Endothelial cell of umbilical vein (primary cell): Measurements from ENCODE around the gene CERS6. TPM values are rescaled to one million over a fixed set of nuclear protein-coding genes. Genes with fewer than 3 reads are reported as not detected.

ENCODE experiments used
- BruUV-seq: library from RNA; stranded (reverse); fragments of 400-500 nt; replicated peaks from 2 replicates; lab custom pipeline; 2021; lab: Mats Ljungman, UMichigan
- CTCF ChIA-PET: fragments of 300-600, 350-600 bp; sonication (Branson Sonifier 250); formaldehyde crosslinking; loops from one replicate; lab custom pipeline; 2021; ENCODE audit warnings: antibody characterized with exemption, inconsistent platforms; lab: Charles Lee
- POLR2A ChIA-PET: fragments of 300-600, 350-600 bp; sonication (Branson Sonifier 250); formaldehyde crosslinking; loops from one replicate; lab custom pipeline; 2021; ENCODE audit warnings: antibody characterized with exemption, inconsistent platforms; lab: Charles Lee
- DNase-seq: peaks from one replicate; pipeline ENCODE4 v3.0.0-alpha.2; 2011; ENCODE audit warnings: low read depth, low spot score
- FAIRE-seq: peaks from 2 replicates; lab custom pipeline; 2011; peaks lifted over from hg19 to GRCh38; lab: Jason Lieb, UNC
- H2AFZ ChIP-seq: 2 replicates; pipeline ENCODE4 v1.6.0; 2012; ENCODE audit warnings: low read depth, low read length, control low read depth, inconsistent platforms
- H3K27ac ChIP-seq: 2 replicates; pipeline ENCODE4 v1.5.1; 2011; ENCODE audit warnings: low read depth, mild to moderate bottlenecking, control low read depth, low read length, moderate library complexity; ENCODE audit not compliant: insufficient read depth
- H3K27me3 ChIP-seq, 2 experiments: 2 replicates each; pipeline versions ENCODE4 v1.6.0 to v1.6.1; 2011; ENCODE audit warnings: low read length in 2 of 2, mixed read lengths in 1 of 2; ENCODE audit not compliant: control insufficient read depth in 2 of 2, insufficient read depth in 2 of 2
- H3K36me3 ChIP-seq, 2 experiments: 2 replicates in 1 of 2; 3 replicates in 1 of 2; pipeline ENCODE4 v1.5.1; 2011; ENCODE audit warnings: low read length in 2 of 2, mild to moderate bottlenecking in 1 of 2, moderate library complexity in 1 of 2; ENCODE audit not compliant: control insufficient read depth in 2 of 2, insufficient read depth in 2 of 2; ENCODE audit errors: extremely low read depth in 1 of 2
- H3K4me1 ChIP-seq: 3 replicates; pipeline ENCODE4 v1.5.1; 2011; ENCODE audit warnings: mild to moderate bottlenecking, low read length; ENCODE audit not compliant: control insufficient read depth, insufficient read depth; ENCODE audit errors: extremely low read depth
- H3K4me2 ChIP-seq: 2 replicates; pipeline ENCODE4 v1.6.1; 2011; ENCODE audit warnings: low read length, control low read depth, mixed read lengths; ENCODE audit not compliant: insufficient read depth
- H3K4me3 ChIP-seq, 3 experiments: fragments of 200-600 bp in 1 of 3; sonication (generic), shearing (Covaris generic) in 1 of 3; replicated peaks in 1 of 3; 2 replicates each; pipeline ENCODE4 v1.5.1; 2011 to 2016; ENCODE audit warnings: control low read depth in 3 of 3, low read length in 3 of 3, mild to moderate bottlenecking in 2 of 3, inconsistent platforms in 1 of 3, low read depth in 1 of 3, moderate library complexity in 1 of 3; ENCODE audit not compliant: insufficient read depth in 1 of 3
- H3K79me2 ChIP-seq: 2 replicates; pipeline ENCODE4 v1.6.0; 2012; ENCODE audit warnings: low read length, inconsistent platforms; ENCODE audit not compliant: control insufficient read depth, insufficient read depth
- H3K9ac ChIP-seq: replicated peaks from 2 replicates; pipeline ENCODE3; 2011; ENCODE audit warnings: low read length, control low read depth; ENCODE audit not compliant: insufficient read depth; ENCODE audit errors: extremely low read depth
- H3K9me1 ChIP-seq: replicated peaks from 3 replicates; pipeline ENCODE4 v1.6.0; 2011; ENCODE audit warnings: mild to moderate bottlenecking, low read length; ENCODE audit not compliant: control insufficient read depth, insufficient read depth; ENCODE audit errors: extremely low read depth
- H3K9me3 ChIP-seq: replicated peaks from 2 replicates; pipeline ENCODE4 v1.5.1; 2012; ENCODE audit warnings: low read length, inconsistent platforms; ENCODE audit not compliant: control insufficient read depth, insufficient read depth
- H4K20me1 ChIP-seq: replicated peaks from 2 replicates; pipeline ENCODE3; 2011; ENCODE audit warnings: mild to moderate bottlenecking, low read length; ENCODE audit not compliant: control insufficient read depth, insufficient read depth; ENCODE audit errors: extremely low read depth
- EZH2 ChIP-seq: IDR thresholded peaks from 2 replicates; pipeline ENCODE4 v1.6.1; 2012; ENCODE audit warnings: borderline replicate concordance, low read depth, mild to moderate bottlenecking, moderate library complexity, low read length, inconsistent platforms; ENCODE audit not compliant: severe bottlenecking
- FOS ChIP-seq: IDR thresholded peaks from 2 replicates; pipeline ENCODE4 v1.6.1; 2011; ENCODE audit warnings: mild to moderate bottlenecking, low read length, moderate library complexity, borderline replicate concordance; ENCODE audit not compliant: insufficient read depth
- GATA2 ChIP-seq: IDR thresholded peaks from 2 replicates; pipeline ENCODE4 v1.7.0; 2011; ENCODE audit warnings: low read depth, mild to moderate bottlenecking, moderate library complexity, mixed read lengths, low read length; ENCODE audit not compliant: insufficient read length, insufficient read depth
- JUN ChIP-seq: IDR thresholded peaks from 2 replicates; pipeline ENCODE4 v1.6.1; 2011; ENCODE audit warnings: borderline replicate concordance, low read depth; ENCODE audit not compliant: insufficient read length, insufficient read depth
- MAX ChIP-seq: IDR thresholded peaks from 2 replicates; pipeline ENCODE4 v1.6.1; 2011; ENCODE audit not compliant: insufficient read depth, insufficient read length
- MYC ChIP-seq: IDR thresholded peaks from one replicate; pipeline ENCODE4 v1.6.1; 2011; ENCODE audit warnings: mild to moderate bottlenecking, low read depth, low read length
- POLR2A ChIP-seq: IDR thresholded peaks from 2 replicates; pipeline ENCODE4 v1.6.1; 2012; ENCODE audit warnings: low read depth, mild to moderate bottlenecking, control low read depth, low read length
- POLR2AphosphoS5 ChIP-seq: IDR thresholded peaks from 2 replicates; pipeline ENCODE4 v1.6.1; 2012; ENCODE audit warnings: low read depth, mild to moderate bottlenecking, control low read depth, low read length, moderate library complexity; ENCODE audit not compliant: insufficient read depth
- dilution Hi-C: fragments of 300-500 bp; cut with MboI; formaldehyde crosslinking; loops from one replicate; pipeline ENCODE4 v1.15.0; 2019; ENCODE audit warnings: low sequenced_read_pairs; ENCODE audit not compliant: extremely low pct_ligation_motif_present
- intact Hi-C: fragments of 100-400 bp; cut with micrococcal nuclease; formaldehyde crosslinking; loops from one replicate; pipeline ENCODE4 v1.10.0; 2022
- polyA plus RNA-seq, 4 experiments: library from polyadenylated mRNA; depleted of rRNA in 3 of 4; stranded (reverse) in 3 of 4; unstranded in 1 of 4; fragments of >200 nt; gene quantifications; 2 replicates each; pipeline versions ENCODE4 v1.2.1 to v1.2.3, GENCODE V29; 2011 to 2012; ENCODE audit warnings: missing spikeins in 1 of 4
- total RNA-seq: library from RNA; stranded (reverse); gene quantifications from 2 replicates; pipeline ENCODE4 v1.2.3, GENCODE V29; 2021

Gene CERS6
- total and polyA plus RNA-seq, 2 donors (not counting 3 experiments of a cell fraction or from before 2014, with no cell fraction given): 2.7 to 11.7 TPM

GRCh38 chr2:168632709-168633121 is 176.6 kb downstream of the CERS6 start:
- intact Hi-C loops: loop anchor here (2.0 to 5.0 kb wide), 2 partner anchors 54 to 175 kb away; partner anchors contain the start of gene CERS6
- Histone ChIP-seq H3K4me2 (peak overlapping the region; percentile 94), H3K9ac (peak overlapping the region; percentile 68), H3K4me1 (peaks cover 16% of the 10 kb centered on the region), H3K4me3 (no peak overlapping the region), H3K9me1 (no peaks in the 10 kb centered on the region), H3K79me2 (no peaks in the 10 kb centered on the region), H3K36me3 (no peaks in the 10 kb centered on the region), H3K27ac (peak overlapping the region; percentile 82), H2AFZ (peak overlapping the region; percentile 100), H3K27me3 (no peaks in the 10 kb centered on the region), H3K9me3 (no peaks in the 10 kb centered on the region), H4K20me1 (no peaks in the 10 kb centered on the region)
- peak; percentile 8 for TF ChIP-seq FOS
- peak; percentile 91 for TF ChIP-seq GATA2
- no peak for TF ChIP-seq MYC
- TF ChIP-seq POLR2AphosphoS5: peak; percentile 33
- peak; percentile 21 for TF ChIP-seq MAX
- FAIRE-seq (peak; percentile 96), DNase-seq (peak; percentile 85)
- dilution Hi-C loops: no loop called here
- POLR2A ChIA-PET: no interaction called here
- BruUV-seq: no TSS peak
- CTCF ChIA-PET: interaction anchor here (0.7 to 1.7 kb wide), 8 partner anchors 42 to 589 kb away, joined by 3 to 8 read pairs (median 3); no protein-coding TSS in a partner anchor

- no peaks in the 10 kb centered on the region for H3K27me3 ChIP-seq
- CTCF ChIA-PET: interaction anchor here (0.8 to 1.7 kb wide), 7 partner anchors 42 to 588 kb away, joined by 3 to 8 read pairs (median 3); no protein-coding TSS in a partner anchor
Observed at GRCh38 chr2:168633200-168633599, 177.1 kb downstream of the CERS6 start.

More at GRCh38 chr2:168633200-168633599, 177.1 kb downstream of the CERS6 start:
- Histone ChIP-seq H3K27ac (no peak overlapping the region), H3K4me3 (no peak overlapping the region), H3K36me3 (no peaks in the 10 kb centered on the region), H3K4me1 (peaks cover 16% of the 10 kb centered on the region), H3K9ac (no peak overlapping the region), H3K9me1 (no peaks in the 10 kb centered on the region), H3K79me2 (no peaks in the 10 kb centered on the region), H3K4me2 (peak overlapping the region; percentile 94), H4K20me1 (no peaks in the 10 kb centered on the region), H2AFZ (no peak overlapping the region), H3K9me3 (no peaks in the 10 kb centered on the region)
- TF ChIP-seq JUN: no peak
- TF ChIP-seq GATA2: no peak
- TF ChIP-seq EZH2: no peak
- TF ChIP-seq POLR2AphosphoS5: no peak
- no peak for TF ChIP-seq MYC
- TF ChIP-seq POLR2A: no peak
- DNase-seq: no peak
- POLR2A ChIA-PET: interaction anchor here (0.6 kb wide), 1 partner anchor 101 kb away, joined by 6 read pairs; no protein-coding TSS in a partner anchor
- intact Hi-C loops: loop anchor here (2.0 to 5.0 kb wide), 2 partner anchors 54 to 176 kb away; partner anchors contain the start of gene CERS6
- dilution Hi-C loops: no loop called here
- BruUV-seq: no TSS peak
- no peak for FAIRE-seq
